Ovary (tissue), 3 donors: Measurements from ENCODE around the gene SH3D21.

ENCODE experiments used
- POLR2A ChIP-seq: fragments of 450-650 bp; IDR thresholded peaks from one replicate; pipeline ENCODE4 v1.6.1; 2017; ENCODE audit warnings: antibody characterized with exemption, mild to moderate bottlenecking, moderate library complexity
- TF ChIP-seq, protein P1 (sequence below), 3 donors: fragments of 450-650 bp in 2 of 3; fragments of 200-600 bp in 1 of 3; IDR thresholded peaks; one replicate each; pipeline versions ENCODE4 v1.5.1 to v1.8.0; 2016 to 2022; ENCODE audit warnings: antibody characterized with exemption in 3 of 3, mild to moderate bottlenecking in 1 of 3
- donor health status: DM: no; HTN: no; CAD: no.

DNA sequence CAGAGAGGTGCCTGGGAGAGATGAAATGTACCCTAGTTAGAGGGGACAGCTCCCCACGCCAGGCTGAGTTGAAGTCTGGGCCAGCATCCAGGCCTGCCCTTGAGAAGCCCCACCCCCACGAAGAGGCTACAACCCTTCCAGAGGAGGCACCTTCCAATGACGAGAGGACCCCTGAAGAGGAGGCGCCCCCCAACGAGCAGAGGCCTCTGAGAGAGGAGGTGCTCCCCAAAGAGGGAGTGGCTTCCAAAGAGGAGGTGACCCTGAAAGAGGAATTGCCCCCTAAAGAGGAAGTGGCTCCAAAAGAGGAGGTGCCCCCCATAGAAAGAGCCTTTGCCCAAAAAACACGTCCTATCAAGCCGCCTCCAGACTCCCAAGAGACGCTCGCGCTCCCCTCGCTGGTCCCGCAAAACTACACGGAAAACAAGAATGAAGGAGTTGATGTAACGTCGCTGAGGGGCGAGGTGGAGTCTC lies 14.2 kb downstream of the SH3D21 start:
- TF ChIP-seq, protein P1, sequence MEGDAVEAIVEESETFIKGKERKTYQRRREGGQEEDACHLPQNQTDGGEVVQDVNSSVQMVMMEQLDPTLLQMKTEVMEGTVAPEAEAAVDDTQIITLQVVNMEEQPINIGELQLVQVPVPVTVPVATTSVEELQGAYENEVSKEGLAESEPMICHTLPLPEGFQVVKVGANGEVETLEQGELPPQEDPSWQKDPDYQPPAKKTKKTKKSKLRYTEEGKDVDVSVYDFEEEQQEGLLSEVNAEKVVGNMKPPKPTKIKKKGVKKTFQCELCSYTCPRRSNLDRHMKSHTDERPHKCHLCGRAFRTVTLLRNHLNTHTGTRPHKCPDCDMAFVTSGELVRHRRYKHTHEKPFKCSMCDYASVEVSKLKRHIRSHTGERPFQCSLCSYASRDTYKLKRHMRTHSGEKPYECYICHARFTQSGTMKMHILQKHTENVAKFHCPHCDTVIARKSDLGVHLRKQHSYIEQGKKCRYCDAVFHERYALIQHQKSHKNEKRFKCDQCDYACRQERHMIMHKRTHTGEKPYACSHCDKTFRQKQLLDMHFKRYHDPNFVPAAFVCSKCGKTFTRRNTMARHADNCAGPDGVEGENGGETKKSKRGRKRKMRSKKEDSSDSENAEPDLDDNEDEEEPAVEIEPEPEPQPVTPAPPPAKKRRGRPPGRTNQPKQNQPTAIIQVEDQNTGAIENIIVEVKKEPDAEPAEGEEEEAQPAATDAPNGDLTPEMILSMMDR (IDR thresholded peaks at IDR 0.05): no peak
- no peak for TF ChIP-seq POLR2A
